Panc1 (cell line): ENCODE measurements around the gene AGAP1. TPM values are rescaled to one million over a fixed set of nuclear protein-coding genes. Genes with fewer than 3 reads are reported as not detected.

Experiments used
- ATAC-seq: fragments of 200-7000 bp; cut with Tn5 transposase; 2 replicates; pipeline ENCODE4 v1.9.1; 2020; ENCODE audit warnings: mild to moderate bottlenecking, moderate library complexity
- BruUV-seq: library from RNA; stranded (reverse); fragments of 400-500 nt; replicated peaks from 2 replicates; lab custom pipeline; 2021; lab: Mats Ljungman, UMichigan
- CTCF ChIA-PET: fragments of 300-600 bp; sonication (Branson Sonifier 250); formaldehyde crosslinking; loops from one replicate; lab custom pipeline; 2022; ENCODE audit warnings: antibody characterized with exemption; lab: Charles Lee
- POLR2A ChIA-PET: fragments of 300-600 bp; sonication (Branson Sonifier 250); formaldehyde crosslinking; loops from one replicate; lab custom pipeline; 2022; ENCODE audit warnings: antibody characterized with exemption; lab: Charles Lee
- DNase-seq: peaks from one replicate; pipeline ENCODE4 v3.0.0-alpha.2; 2010; ENCODE audit warnings: low read depth, low spot score
- H3K27ac ChIP-seq: 2 replicates; pipeline ENCODE4 v1.5.1; 2011; ENCODE audit warnings: mild to moderate bottlenecking, low read length, inconsistent platforms
- H3K27me3 ChIP-seq: fragments of 200-500 bp; sonication (Bioruptor generic); 2 replicates; pipeline ENCODE4 v1.6.0; 2014; ENCODE audit warnings: low read length, inconsistent platforms; ENCODE audit not compliant: control insufficient read depth, insufficient read depth
- H3K36me3 ChIP-seq: fragments of 200-500 bp; sonication (Bioruptor generic); 2 replicates; pipeline ENCODE4 v1.5.1; 2014; ENCODE audit warnings: inconsistent platforms, mild to moderate bottlenecking, low read length, moderate library complexity; ENCODE audit not compliant: control insufficient read depth, insufficient read depth
- H3K4me1 ChIP-seq: 2 replicates; pipeline ENCODE4 v1.5.1; 2011; ENCODE audit warnings: inconsistent platforms, mild to moderate bottlenecking, low read length, moderate library complexity; ENCODE audit not compliant: control insufficient read depth, insufficient read depth
- H3K4me3 ChIP-seq, 2 experiments: 2 replicates each; pipeline ENCODE4 v1.5.1; 2011 to 2012; ENCODE audit warnings: low read depth in 2 of 2, low read length in 2 of 2, mild to moderate bottlenecking in 2 of 2, inconsistent platforms in 1 of 2, moderate library complexity in 1 of 2
- H3K9me3 ChIP-seq: fragments of 200-500 bp; sonication (Bioruptor generic); 2 replicates; pipeline ENCODE4 v1.5.1; 2014; ENCODE audit warnings: low read depth, mild to moderate bottlenecking, inconsistent platforms, low read length, moderate library complexity; ENCODE audit not compliant: control insufficient read depth, insufficient read depth
- CTCF ChIP-seq: fragments of 450-650 bp; IDR thresholded peaks from 2 replicates; pipeline ENCODE4 v1.5.1; 2017; ENCODE audit warnings: mild to moderate bottlenecking
- POLR2AphosphoS5 ChIP-seq: IDR thresholded peaks from 2 replicates; pipeline ENCODE4 v1.6.1; 2012; ENCODE audit warnings: mild to moderate bottlenecking, low read depth, low read length, moderate library complexity
- REST ChIP-seq, 2 experiments: IDR thresholded peaks; 2 replicates each; pipeline ENCODE4 v1.6.1; 2011 to 2012; ENCODE audit warnings: low read depth in 2 of 2, control low read depth in 1 of 2, low read length in 1 of 2, mild to moderate bottlenecking in 1 of 2, moderate library complexity in 1 of 2; ENCODE audit not compliant: insufficient read depth in 1 of 2
- SIN3A ChIP-seq: IDR thresholded peaks from 2 replicates; pipeline ENCODE4 v1.6.1; 2012; ENCODE audit warnings: low read depth, mild to moderate bottlenecking, low read length, moderate library complexity, borderline replicate concordance; ENCODE audit not compliant: insufficient read depth
- TCF7L2 ChIP-seq: IDR thresholded peaks from 2 replicates; pipeline ENCODE4 v1.6.1; 2011; ENCODE audit warnings: mild to moderate bottlenecking, low read depth, low read length, inconsistent platforms
- in situ Hi-C: cut with HindIII; loops from 2 replicates; pipeline ENCODE4 v1.10.0; 2016; ENCODE audit warnings: low sequenced_read_pairs, low pct_unique_long_range_greater_than_20kb
- intact Hi-C: fragments of 100-400 bp; cut with micrococcal nuclease; formaldehyde crosslinking; loops from one replicate; pipeline ENCODE4 v1.10.0; 2022; ENCODE audit not compliant: unreplicated experiment
- total RNA-seq: library from RNA; stranded (reverse); gene quantifications from one replicate; pipeline ENCODE4 v1.2.1, GENCODE V29; 2021; ENCODE audit not compliant: unreplicated experiment

The AGAP1 gene
- total RNA-seq, 1 experiment from 2014 or later = 38.9 TPM

- POLR2A ChIA-PET = no interaction called here
- no peak for DNase-seq
- Histone ChIP-seq H3K27ac (no peak overlapping the region), H3K9me3 (no peaks in the 10 kb centered on the region), H3K4me3 (no peak overlapping the region), H3K4me1 (no peaks in the 10 kb centered on the region), H3K27me3 (no peaks in the 10 kb centered on the region), H3K36me3 (no peaks in the 10 kb centered on the region)
- CTCF ChIA-PET = no interaction called here
- in situ Hi-C loops (no loop called here), intact Hi-C loops (no loop called here)
- no peak for ATAC-seq
- TF ChIP-seq CTCF (no peak), POLR2AphosphoS5 (no peak), SIN3A (no peak), REST (IDR thresholded peaks at IDR 0.05; ENCODE audit: insufficient read depth in 1 of 2, low read depth in 2 of 2, low read length in 1 of 2) (no peak), TCF7L2 (no peak)
- no TSS peak for BruUV-seq
Observed at GRCh38 chr2:236042087-236042486, 548.2 kb downstream of the AGAP1 start.

- no TSS peak for BruUV-seq
- in situ Hi-C loops (no loop called here), intact Hi-C loops (no loop called here)
- POLR2A ChIA-PET = no interaction called here
- H3K27ac ChIP-seq = no peak overlapping the region
- H3K9me3 ChIP-seq = no peaks in the 10 kb centered on the region
- CTCF ChIA-PET = no interaction called here
- H3K27me3 ChIP-seq = no peaks in the 10 kb centered on the region
- ATAC-seq = no peak
- H3K4me1 ChIP-seq = no peaks in the 10 kb centered on the region
- H3K36me3 ChIP-seq = no peaks in the 10 kb centered on the region
- TF ChIP-seq POLR2AphosphoS5 (no peak), SIN3A (no peak), TCF7L2 (no peak), CTCF (no peak)
- DNase-seq = no peak
- no peak overlapping the region for H3K4me3 ChIP-seq
Observed at GRCh38 chr2:236044191-236044590, 550.3 kb downstream of the AGAP1 start.
